T-helper 2 cell treated with Interferon-gamma antibody and Interleukin-4, amounts not matched to agents 5 μg/mL and 100 μg/mL, for 36 hours (primary cell): ENCODE measurements around the gene TAAR8.
"Not testable (repeated sequence)": the region's sequence is repeated elsewhere in the genome, so short reads cannot be mapped to it uniquely, and the experiment has no call there.

Experiments used
- DNase-seq: peaks from one replicate; pipeline ENCODE4 v3.0.0; 2021; ENCODE audit warnings: low spot score
- H3K27ac Mint-ChIP-seq: one replicate; pipeline ENCODE4 v1.8.0; 2021; ENCODE audit warnings: mild to moderate bottlenecking, mixed read lengths
- H3K27me3 Mint-ChIP-seq: one replicate; pipeline ENCODE4 v1.8.0; 2021; ENCODE audit warnings: low read depth, mixed read lengths
- H3K36me3 Mint-ChIP-seq: one replicate; pipeline ENCODE4 v1.8.0; 2021; ENCODE audit warnings: low read depth, mixed read lengths
- H3K4me1 Mint-ChIP-seq: one replicate; pipeline ENCODE4 v1.8.0; 2021; ENCODE audit warnings: low read depth, mixed read lengths
- H3K4me3 Mint-ChIP-seq: one replicate; pipeline ENCODE4 v1.8.0; 2022; ENCODE audit warnings: mild to moderate bottlenecking, moderate library complexity, mixed read lengths
- H3K9me3 Mint-ChIP-seq: one replicate; pipeline ENCODE4 v1.8.0; 2021; ENCODE audit warnings: mixed read lengths

TAAR8 gene

GRCh38 chr6:132570221-132570777 is 17.8 kb downstream of the TAAR8 start, which contains the start of gene TAAR6:
TSS of gene TAAR6 (plus strand) at chr6:132570322. CDS start at chr6:132570322, 0 bp downstream.
- Mint-ChIP-seq H3K4me3 (no peak within 1 kb of the TSS), H3K27ac (no peak within 1 kb of the TSS), H3K4me1 (no peaks in the 10 kb centered on the region), H3K27me3 (peaks cover 13% of the 10 kb centered on the region), H3K36me3 (no peaks in the 10 kb centered on the region), H3K9me3 (no peaks in the 10 kb centered on the region)
- no peak for DNase-seq

DNA sequence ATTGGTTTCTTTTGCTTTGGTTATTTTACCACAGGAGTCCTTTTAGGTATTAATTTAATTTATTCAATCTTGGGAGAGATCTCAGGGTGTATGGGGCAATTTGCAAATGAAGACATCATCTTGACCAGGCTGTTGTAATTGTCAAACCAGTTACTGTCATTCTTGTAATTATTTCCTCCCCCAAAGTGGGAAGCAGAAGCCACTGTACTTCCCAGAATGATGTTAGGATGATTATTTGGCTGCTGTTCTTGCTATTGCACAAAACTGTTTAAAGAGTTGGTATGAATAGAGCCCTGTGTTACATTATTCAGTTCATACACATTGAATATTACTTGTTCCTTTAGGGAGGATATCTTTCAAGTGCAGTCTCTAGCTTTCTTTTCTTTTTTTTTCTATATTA is 19.3 kb downstream of the TAAR8 start:
- H3K36me3 Mint-ChIP-seq = no peaks in the 10 kb centered on the region
- peaks cover 13% of the 10 kb centered on the region for H3K27me3 Mint-ChIP-seq
- no peaks in the 10 kb centered on the region for H3K9me3 Mint-ChIP-seq
- H3K27ac Mint-ChIP-seq = no peak overlapping the region
- no peak overlapping the region for H3K4me3 Mint-ChIP-seq
- H3K4me1 Mint-ChIP-seq = no peaks in the 10 kb centered on the region
- DNase-seq = no peak

- no peaks in the 10 kb centered on the region for H3K36me3 Mint-ChIP-seq
- DNase-seq = no peak
- no peak overlapping the region for H3K27ac Mint-ChIP-seq
- H3K4me1 Mint-ChIP-seq = no peaks in the 10 kb centered on the region
- H3K4me3 Mint-ChIP-seq = no peak overlapping the region
- H3K9me3 Mint-ChIP-seq = no peaks in the 10 kb centered on the region
- H3K27me3 Mint-ChIP-seq = peaks cover 9% of the 10 kb centered on the region
These were observed 32.2 kb downstream of the TAAR8 start for GRCh38 chr6:132584698-132585097.

GRCh38 chr6:132587424-132587823 is 35.0 kb downstream of the TAAR8 start:
- Mint-ChIP-seq H3K36me3 (no peaks in the 10 kb centered on the region), H3K27me3 (peaks cover 7% of the 10 kb centered on the region), H3K27ac (no peak overlapping the region), H3K4me3 (no peak overlapping the region), H3K9me3 (no peaks in the 10 kb centered on the region), H3K4me1 (no peaks in the 10 kb centered on the region)
- DNase-seq = no peak

DNA sequence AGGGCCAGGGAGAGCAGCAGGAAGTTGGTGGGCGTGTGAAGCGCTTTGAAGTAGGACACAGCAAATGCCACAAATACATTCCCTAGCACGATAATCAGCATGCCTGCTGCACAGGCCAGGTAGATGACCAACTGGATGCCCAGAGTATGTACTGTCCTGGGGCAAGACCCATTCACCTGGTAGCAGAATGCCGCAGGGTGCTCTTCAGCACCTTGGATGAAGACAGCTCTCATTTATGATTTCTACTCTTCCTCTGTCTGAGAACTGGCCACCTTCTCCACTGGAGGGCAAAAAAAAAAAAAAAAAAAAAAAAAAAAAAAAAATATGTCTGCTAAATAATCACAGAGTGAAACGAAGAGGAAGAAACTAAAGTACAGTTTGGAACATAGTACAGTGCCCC is 37.0 kb downstream of the TAAR8 start, which contains the start of gene TAAR5:
Gene TAAR5, minus strand, starts transcription at position 288 of the 400 bp plus-strand sequence. Its CDS starts 55 bp downstream, at position 233.
- no peaks in the 10 kb centered on the region for H3K4me1 Mint-ChIP-seq
- DNase-seq = no peak
- H3K27me3 Mint-ChIP-seq = peaks cover 6% of the 10 kb centered on the region
- H3K36me3 Mint-ChIP-seq = no peaks in the 10 kb centered on the region
- no peak within 1 kb of the TSS for H3K27ac Mint-ChIP-seq
- no peaks in the 10 kb centered on the region for H3K9me3 Mint-ChIP-seq
- H3K4me3 Mint-ChIP-seq = no peak within 1 kb of the TSS

GRCh38 chr6:132590362-132590761 is 37.9 kb downstream of the TAAR8 start:
- Mint-ChIP-seq H3K36me3 (no peaks in the 10 kb centered on the region), H3K27ac (no peak overlapping the region), H3K27me3 (peaks cover 6% of the 10 kb centered on the region), H3K4me1 (no peaks in the 10 kb centered on the region), H3K9me3 (no peaks in the 10 kb centered on the region), H3K4me3 (no peak overlapping the region)
- DNase-seq = no peak

GRCh38 chr6:132592855-132593254 is 40.4 kb downstream of the TAAR8 start:
- Mint-ChIP-seq H3K36me3 (no peaks in the 10 kb centered on the region), H3K27ac (no peak overlapping the region), H3K4me1 (no peaks in the 10 kb centered on the region), H3K9me3 (no peaks in the 10 kb centered on the region), H3K27me3 (peaks cover 6% of the 10 kb centered on the region), H3K4me3 (no peak overlapping the region)
- no peak for DNase-seq

GRCh38 chr6:132596201-132596600 is 43.7 kb downstream of the TAAR8 start:
- H3K9me3 Mint-ChIP-seq = no peaks in the 10 kb centered on the region
- H3K36me3 Mint-ChIP-seq = no peaks in the 10 kb centered on the region
- no peak overlapping the region for H3K4me3 Mint-ChIP-seq
- DNase-seq = no peak
- H3K4me1 Mint-ChIP-seq = no peaks in the 10 kb centered on the region
- no peak overlapping the region for H3K27ac Mint-ChIP-seq
- peaks cover 13% of the 10 kb centered on the region for H3K27me3 Mint-ChIP-seq

DNA sequence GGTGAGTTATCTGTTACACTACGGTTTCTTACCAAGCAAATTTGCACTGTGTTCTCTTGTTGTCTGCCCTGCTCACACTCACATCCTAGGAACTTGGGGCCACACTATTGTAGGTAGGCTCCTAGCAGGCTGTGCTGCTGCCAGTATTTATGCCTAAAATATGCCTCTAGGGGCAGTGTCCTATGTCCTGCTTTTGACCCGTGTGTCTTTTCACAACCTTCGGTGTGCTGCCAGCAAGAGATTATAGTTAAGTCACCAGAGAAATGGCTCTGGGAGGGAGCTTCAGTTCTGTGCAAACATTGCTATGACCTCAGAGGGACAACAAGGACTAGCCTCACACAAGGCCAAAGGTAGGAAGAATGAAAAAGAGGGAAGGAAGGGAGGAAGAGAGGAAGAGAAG is 46.0 kb downstream of the TAAR8 start:
- no peak for DNase-seq
- H3K27ac Mint-ChIP-seq = no peak overlapping the region
- no peaks in the 10 kb centered on the region for H3K9me3 Mint-ChIP-seq
- no peaks in the 10 kb centered on the region for H3K36me3 Mint-ChIP-seq
- no peak overlapping the region for H3K4me3 Mint-ChIP-seq
- H3K27me3 Mint-ChIP-seq = peaks cover 15% of the 10 kb centered on the region
- H3K4me1 Mint-ChIP-seq = no peaks in the 10 kb centered on the region

- not testable (repeated sequence) for H3K36me3 Mint-ChIP-seq, H3K27ac Mint-ChIP-seq, H3K4me1 Mint-ChIP-seq, DNase-seq, H3K9me3 Mint-ChIP-seq, H3K4me3 Mint-ChIP-seq, H3K27me3 Mint-ChIP-seq
These were observed 48.4 kb downstream of the TAAR8 start for GRCh38 chr6:132600900-132601299.
